H1 (cell line): ENCODE results near the gene UBE2G2. TPM values are rescaled to one million over a fixed set of nuclear protein-coding genes. Genes with fewer than 3 reads are reported as not detected.

ENCODE experiments used
- CTCF ChIP-seq, 3 experiments: IDR thresholded peaks; 1 replicate in 2 of 3; 2 replicates in 1 of 3; pipeline versions ENCODE4 v1.5.1 to v1.6.1; 2011; ENCODE audit warnings: low read length in 3 of 3, mild to moderate bottlenecking in 3 of 3, inconsistent platforms in 2 of 3, low read depth in 1 of 3, moderate library complexity in 1 of 3; ENCODE audit not compliant: insufficient read depth in 1 of 3; ENCODE audit errors: control extremely low read depth in 1 of 3
- TAF7 ChIP-seq: optimal IDR thresholded peaks from 2 replicates; pipeline ENCODE3; 2011; ENCODE audit warnings: low read depth, mild to moderate bottlenecking, inconsistent platforms, low read length, moderate library complexity, borderline replicate concordance
- YY1 ChIP-seq: IDR thresholded peaks from 2 replicates; pipeline ENCODE4 v1.6.1; 2011; ENCODE audit warnings: low read depth, mild to moderate bottlenecking, low read length
- polyA plus RNA-seq, 7 experiments: library from polyadenylated mRNA; depleted of rRNA in 3 of 7; stranded (reverse) in 5 of 7; unstranded in 2 of 7; fragments of >200 nt in 5 of 7; fragments of 200-250 nt in 2 of 7; gene quantifications; 1 replicate in 5 of 7; 2 replicates in 1 of 7; 4 replicates in 1 of 7; pipeline versions ENCODE4 v1.2.1 to v1.2.3, GENCODE V29; 2011 to 2013; ENCODE audit warnings: missing spikeins in 2 of 7, mixed read lengths in 2 of 7
- total RNA-seq: library from RNA; stranded (reverse); fragmentation: NEBNext Ultra II Directional; extraction: Animal tissue kit (Norgen Biotek cat#: 25700); gene quantifications from 2 replicates; pipeline ENCODE4 v1.2.1, GENCODE V29; 2021
- TF ChIP-seq, protein P1 (sequence below): IDR thresholded peaks from 2 replicates; pipeline ENCODE4 v1.6.1; 2011; ENCODE audit warnings: low read depth, mild to moderate bottlenecking, low read length; ENCODE audit not compliant: insufficient read depth

Gene UBE2G2
- total and polyA plus RNA-seq, 2 of the 8 experiments (the other 6 are each of a cell fraction or from before 2014, with no cell fraction given): 96.3 to 101 TPM

DNA sequence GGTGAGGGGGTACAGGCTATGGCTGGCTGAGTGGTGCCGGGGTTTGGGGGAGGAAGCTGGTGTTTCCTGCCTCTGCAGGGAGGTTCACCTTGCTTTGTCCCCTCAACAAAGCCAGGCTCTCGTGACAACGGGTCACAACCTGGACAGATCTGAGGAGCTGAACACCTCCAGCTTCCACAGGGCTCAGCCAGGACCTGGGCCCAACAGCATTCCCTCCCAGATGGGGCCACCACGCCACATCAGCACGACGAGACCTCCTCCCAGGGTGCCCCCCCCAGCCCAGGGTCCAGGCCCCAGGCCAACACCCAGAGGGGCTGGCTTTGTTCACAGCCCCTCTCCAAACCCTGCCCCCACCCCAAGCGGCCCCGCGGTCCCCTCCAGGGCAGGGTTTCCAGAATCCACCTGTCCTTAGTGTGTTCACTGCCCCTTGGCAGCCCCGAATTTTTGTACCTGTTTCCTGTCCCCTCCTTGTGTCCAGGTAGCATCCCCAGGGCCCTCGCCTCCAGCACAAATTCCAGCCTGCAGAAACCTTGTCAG, 34.7 kb downstream of the UBE2G2 start (continued):
- TF ChIP-seq CTCF (IDR thresholded peaks at IDR 0.05; ENCODE audit: control extremely low read depth in 1 of 3, insufficient read depth in 1 of 3, low read depth in 1 of 3, low read length in 3 of 3): no peak
- TF ChIP-seq, protein P1, sequence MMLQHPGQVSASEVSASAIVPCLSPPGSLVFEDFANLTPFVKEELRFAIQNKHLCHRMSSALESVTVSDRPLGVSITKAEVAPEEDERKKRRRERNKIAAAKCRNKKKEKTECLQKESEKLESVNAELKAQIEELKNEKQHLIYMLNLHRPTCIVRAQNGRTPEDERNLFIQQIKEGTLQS: no peak
- TF ChIP-seq YY1: no peak
- no peak for TF ChIP-seq TAF7
